Measurements from ENCODE around the gene COL26A1. TPM values are rescaled to one million over a fixed set of nuclear protein-coding genes. Genes with fewer than 3 reads are reported as not detected.
A peak's percentile ranks its signal among the peaks of the same experiment; 100 is the strongest.

Gene COL26A1
- total RNA-seq, result not detected in 2 replicates

- Mint-ChIP-seq H3K27ac (no peak within 1 kb of the TSS), H3K9me3 (no peaks in the 10 kb centered on the region), H3K36me3 (ENCODE audit: low read depth) (no peaks in the 10 kb centered on the region), H3K4me1 (peaks cover 10% of the 10 kb centered on the region), H3K4me3 (peak within 1 kb of the TSS; percentile 32), H3K27me3 (peaks cover 10% of the 10 kb centered on the region)
- POLR2A ChIA-PET, result interaction anchor here (0.6 kb wide), 1 partner anchor 41 kb away, joined by 3 read pairs; the partner anchor contains the start of gene IFT22
- CTCF ChIA-PET, result interaction anchor here (0.7 to 4.3 kb wide), 4 partner anchors 49 to 146 kb away, joined by 3 to 42 read pairs (median 5); no protein-coding TSS in a partner anchor
- intact Hi-C loops (cut with micrococcal nuclease), result no loop called here
- TF ChIP-seq CTCF (IDR thresholded peaks at IDR 0.05), result no peak
- peak; percentile 37 for DNase-seq
- no peak for ATAC-seq (ENCODE audit: low read depth)
Observed at GRCh38 chr7:101362334-101363195, at the start of gene COL26A1. TSS of gene COL26A1 (plus strand) at chr7:101362875. CDS start at chr7:101363033, 158 bp downstream.

DNA sequence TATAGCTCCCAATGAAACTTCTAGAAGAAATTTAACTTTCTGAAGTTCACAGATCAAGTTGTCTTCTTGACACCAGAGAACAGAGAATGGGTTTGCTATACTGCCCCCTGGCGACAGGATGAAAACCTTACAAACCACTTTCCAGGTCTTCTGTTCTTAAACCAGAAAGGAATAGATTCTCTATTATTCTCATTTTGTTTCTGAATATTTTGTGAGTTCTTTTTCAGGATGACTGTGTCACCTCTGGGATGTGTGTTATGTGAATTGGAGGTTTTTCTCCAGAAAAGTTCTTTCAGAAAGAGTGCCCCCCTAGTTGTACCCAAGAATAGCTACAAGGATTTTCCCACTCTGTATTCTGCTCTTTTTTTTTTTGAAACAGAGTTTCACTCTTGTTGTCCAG is 47.3 kb upstream of the COL26A1 start:
- intact Hi-C loops (cut with micrococcal nuclease), result no loop called here
- ChIA-PET CTCF (interaction anchor here (1.0 to 1.8 kb wide), 3 partner anchors 31 to 123 kb away, joined by 3 to 4 read pairs (median 4); no protein-coding TSS in a partner anchor), POLR2A (interaction anchor here (0.6 kb wide), 2 partner anchors 118 to 230 kb away, joined by 3 to 4 read pairs; partner anchors contain the start of gene TRIM56)
- Mint-ChIP-seq H3K27ac (no peak overlapping the region), H3K27me3 (no peaks in the 10 kb centered on the region), H3K4me3 (no peak overlapping the region), H3K36me3 (ENCODE audit: low read depth) (peaks cover 30% of the 10 kb centered on the region), H3K9me3 (peaks cover 9% of the 10 kb centered on the region), H3K4me1 (no peaks in the 10 kb centered on the region)
- DNase-seq, result no peak
- no peak for TF ChIP-seq CTCF (IDR thresholded peaks at IDR 0.05)
- ATAC-seq (ENCODE audit: low read depth), result no peak

GRCh38 chr7:101319401-101319800 is 43.3 kb upstream of the COL26A1 start:
- no peak overlapping the region for H3K4me3 Mint-ChIP-seq
- no peak for DNase-seq
- peaks cover 21% of the 10 kb centered on the region for H3K36me3 Mint-ChIP-seq (ENCODE audit: low read depth)
- no peak for TF ChIP-seq CTCF (IDR thresholded peaks at IDR 0.05)
- no peak for ATAC-seq (ENCODE audit: low read depth)
- ChIA-PET POLR2A (interaction anchor here (0.7 kb wide), 1 partner anchor 70 kb away, joined by 4 read pairs; no protein-coding TSS in a partner anchor), CTCF (no interaction called here)
- H3K9me3 Mint-ChIP-seq, result no peaks in the 10 kb centered on the region
- H3K27ac Mint-ChIP-seq, result no peak overlapping the region
- H3K27me3 Mint-ChIP-seq, result no peaks in the 10 kb centered on the region
- H3K4me1 Mint-ChIP-seq, result peaks cover 18% of the 10 kb centered on the region
- intact Hi-C loops (cut with micrococcal nuclease), result no loop called here

- peak; percentile 98 for ATAC-seq (ENCODE audit: low read depth)
- no peak for TF ChIP-seq CTCF (IDR thresholded peaks at IDR 0.05)
- Mint-ChIP-seq H3K27me3 (no peaks in the 10 kb centered on the region), H3K4me1 (peaks cover 18% of the 10 kb centered on the region), H3K9me3 (no peaks in the 10 kb centered on the region), H3K27ac (peak within 1 kb of the TSS; percentile 76), H3K36me3 (ENCODE audit: low read depth) (peaks cover 4% of the 10 kb centered on the region), H3K4me3 (peak within 1 kb of the TSS; percentile 89)
- ChIA-PET CTCF (no interaction called here), POLR2A (interaction anchor here (0.5 to 1.6 kb wide), 11 partner anchors 25 to 616 kb away, joined by 3 to 7 read pairs (median 4); partner anchors contain the start of genes COL26A1, POP7 and SRRT)
- intact Hi-C loops (cut with micrococcal nuclease), result loop anchor here (1.0 to 5.0 kb wide), 4 partner anchors 13 to 104 kb away; partner anchors contain the start of genes FIS1 and PLOD3
- peak; percentile 85 for DNase-seq
Observed at GRCh38 chr7:101321491-101322401, 40.9 kb upstream of the COL26A1 start, which contains the start of gene IFT22. TSS of gene IFT22 (minus strand) at chr7:101321812. CDS start at chr7:101321709, 103 bp downstream.

Measured in activated B cell treated with CpG ODN at 0.5 μM for 24 hours (primary cell).